ELF-1 (cell line): ENCODE measurements around the gene LRFN5.
"Not testable (repeated sequence)": the region's sequence is repeated elsewhere in the genome, so short reads cannot be mapped to it uniquely, and the experiment has no call there.

ENCODE experiments used
- DNase-seq: peaks from one replicate; pipeline ENCODE4 v3.0.0-alpha.2; 2016; ENCODE audit warnings: low read depth, low spot score

LRFN5 gene

GRCh38 chr14:41606532-41607303, at the start of gene LRFN5:
TSS of gene LRFN5 (plus strand) at chr14:41606876.
- DNase-seq, result peak; percentile 75

GRCh38 chr14:41558490-41558889, 48.2 kb upstream of the LRFN5 start:
- DNase-seq, result no peak

DNA sequence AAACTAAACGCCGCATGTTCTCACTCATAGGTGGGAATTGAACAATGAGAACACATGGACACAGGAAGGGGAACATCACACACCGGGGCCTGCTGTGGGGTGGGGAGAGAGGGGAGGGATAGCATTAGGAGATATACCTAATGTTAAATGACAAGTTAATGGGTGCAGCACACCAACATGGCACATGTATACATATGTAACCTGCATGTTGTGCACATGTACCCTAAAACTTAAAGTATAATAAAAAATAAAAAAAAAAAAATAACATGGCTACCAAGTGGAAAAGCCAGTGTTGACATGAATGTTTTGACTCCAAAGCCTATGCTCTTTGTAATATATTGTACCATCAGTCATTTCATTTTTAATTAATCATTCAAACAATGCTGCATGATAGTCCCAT, 39.8 kb upstream of the LRFN5 start:
- DNase-seq, result not testable (repeated sequence)

DNA sequence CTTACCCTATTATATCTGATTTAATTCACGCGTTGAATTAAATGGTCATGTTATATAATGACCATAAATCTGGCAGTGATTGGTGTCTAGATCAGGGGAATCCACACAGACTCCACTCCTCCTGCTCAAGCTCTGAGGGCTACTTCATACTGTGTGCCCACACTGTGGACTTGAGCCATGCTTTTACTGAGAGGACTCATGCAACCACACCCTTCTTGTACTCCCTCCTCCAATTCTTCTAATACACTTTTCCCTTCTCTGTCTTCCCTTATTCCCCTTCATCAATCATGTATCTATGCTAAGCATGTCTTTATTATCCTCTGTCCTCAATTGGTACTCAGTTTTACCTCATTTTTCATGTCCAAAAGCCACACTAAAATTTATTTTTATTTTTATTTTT, 37.7 kb upstream of the LRFN5 start:
- DNase-seq, result no peak

DNA sequence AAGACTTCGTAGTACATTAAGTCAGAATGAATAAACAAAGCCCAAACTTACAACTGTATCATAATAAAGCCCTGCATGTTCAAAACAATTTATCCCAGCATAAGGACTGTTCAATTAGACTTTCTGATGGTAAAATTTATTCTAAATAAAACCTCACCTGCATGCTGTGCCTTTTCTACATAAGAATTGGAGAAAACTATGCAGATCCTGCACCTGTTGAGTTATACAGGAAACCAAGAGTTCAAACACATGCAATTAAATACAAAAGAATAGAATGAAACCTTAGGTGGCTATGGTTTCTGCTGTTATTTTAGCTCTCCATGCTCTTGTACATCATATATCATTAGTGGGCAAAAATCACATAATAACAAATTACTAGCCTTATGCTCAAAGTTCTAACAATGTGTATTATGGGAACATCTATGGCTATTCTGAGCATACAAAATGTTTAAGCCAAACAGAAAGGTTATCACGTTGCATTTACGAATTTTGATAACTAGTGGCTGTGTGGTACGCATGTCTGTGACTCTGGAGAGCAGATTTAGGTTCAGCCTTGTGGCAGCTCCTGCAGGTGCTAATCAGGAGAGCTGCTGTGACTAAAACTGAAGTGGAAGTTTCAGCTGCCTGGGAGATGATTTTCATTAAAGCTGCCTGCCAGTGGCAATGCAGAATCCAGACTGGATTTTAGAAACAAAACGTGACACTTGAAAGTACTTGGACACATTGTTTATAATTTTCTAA, 36.1 kb upstream of the LRFN5 start:
- no peak for DNase-seq

- no peak for DNase-seq
Observed at GRCh38 chr14:41586237-41586636, 20.4 kb upstream of the LRFN5 start.

DNA sequence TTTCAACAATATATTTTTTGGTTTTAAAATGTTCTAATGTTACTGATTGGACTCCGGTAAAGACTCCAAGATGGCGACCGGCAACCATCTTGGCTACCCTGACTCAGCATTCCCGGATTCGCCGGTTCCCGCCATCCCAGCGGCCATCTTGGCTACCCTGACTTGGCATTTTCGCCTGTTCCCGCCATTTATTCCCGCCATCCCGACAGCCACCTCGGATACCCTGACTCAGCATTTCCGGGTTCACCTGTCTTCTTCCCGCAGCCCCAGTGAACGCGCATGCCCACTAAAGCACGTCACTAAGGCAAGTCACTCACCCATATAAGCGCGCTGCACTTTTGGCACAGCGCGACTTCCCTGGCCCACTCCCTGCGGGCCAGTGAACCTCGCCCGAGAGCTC, 9.0 kb upstream of the LRFN5 start:
- DNase-seq, result peak; percentile 98

DNA sequence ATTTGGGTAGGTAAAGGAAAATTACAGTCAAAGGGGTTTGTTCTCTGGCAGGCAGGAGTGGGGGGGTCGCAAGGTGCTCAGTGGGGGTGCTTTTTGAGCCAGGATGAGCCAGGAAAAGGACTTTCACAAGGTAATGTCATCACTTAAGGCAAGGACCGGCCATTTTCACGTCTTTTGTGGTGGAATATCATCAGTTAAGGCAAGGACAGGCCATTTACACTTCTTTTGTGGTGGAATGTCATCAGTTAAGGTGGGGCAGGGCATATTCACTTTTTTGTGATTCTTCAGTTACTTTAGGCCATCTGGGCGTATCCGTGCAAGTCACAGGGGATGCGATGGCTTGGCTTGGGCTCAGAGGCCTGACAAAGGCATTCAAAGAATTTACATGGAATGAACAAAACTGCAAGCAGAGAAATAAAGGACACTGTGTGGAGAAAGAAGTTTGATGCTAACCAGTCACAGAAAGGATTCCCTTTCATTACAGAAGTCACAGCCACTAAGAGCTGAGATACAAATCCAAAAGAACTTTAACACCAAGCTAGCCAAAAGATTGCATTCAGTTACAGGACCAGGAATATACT, 6.8 kb upstream of the LRFN5 start:
- peak; percentile 89 for DNase-seq

DNA sequence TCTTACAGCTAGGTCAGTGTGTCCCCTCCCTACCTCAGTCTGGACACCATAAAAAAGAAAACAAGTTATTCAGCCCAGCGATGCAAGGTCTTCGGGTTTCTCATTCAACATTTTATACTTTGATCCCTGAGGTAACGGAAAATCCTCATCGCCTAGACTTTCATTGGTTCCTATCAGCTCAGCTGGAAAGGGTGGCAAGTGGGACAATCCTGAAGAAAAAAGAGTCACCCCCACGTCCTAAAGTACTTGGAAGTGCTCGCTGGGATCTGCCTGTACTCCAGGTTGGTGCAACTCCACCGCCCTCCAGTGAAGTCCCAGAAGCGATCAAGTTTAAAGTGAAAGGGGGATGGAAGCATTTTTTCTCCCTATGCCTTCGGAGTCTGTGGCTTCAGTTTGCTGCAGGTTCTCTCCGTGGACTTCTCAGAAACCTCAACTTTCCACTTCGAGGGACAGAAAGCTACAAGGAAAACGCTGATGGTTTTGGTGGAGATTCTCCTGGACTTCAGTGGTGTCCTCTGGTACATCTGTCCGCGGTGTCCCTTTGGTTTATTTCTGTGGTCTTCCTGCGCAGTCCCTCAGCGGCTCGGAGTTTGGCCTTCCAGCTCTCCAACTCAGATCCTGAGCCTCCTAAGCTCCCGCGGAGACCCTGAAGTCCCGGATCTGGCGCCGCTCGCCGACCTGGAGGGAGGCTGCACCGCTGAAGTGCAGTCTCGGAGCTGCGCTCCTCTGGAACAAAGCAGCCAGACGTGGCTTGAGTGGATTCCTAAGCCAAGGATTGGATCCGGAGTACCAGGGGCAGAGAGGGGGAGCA, 1.8 kb upstream of the LRFN5 start:
- DNase-seq, result peak; percentile 92

DNA sequence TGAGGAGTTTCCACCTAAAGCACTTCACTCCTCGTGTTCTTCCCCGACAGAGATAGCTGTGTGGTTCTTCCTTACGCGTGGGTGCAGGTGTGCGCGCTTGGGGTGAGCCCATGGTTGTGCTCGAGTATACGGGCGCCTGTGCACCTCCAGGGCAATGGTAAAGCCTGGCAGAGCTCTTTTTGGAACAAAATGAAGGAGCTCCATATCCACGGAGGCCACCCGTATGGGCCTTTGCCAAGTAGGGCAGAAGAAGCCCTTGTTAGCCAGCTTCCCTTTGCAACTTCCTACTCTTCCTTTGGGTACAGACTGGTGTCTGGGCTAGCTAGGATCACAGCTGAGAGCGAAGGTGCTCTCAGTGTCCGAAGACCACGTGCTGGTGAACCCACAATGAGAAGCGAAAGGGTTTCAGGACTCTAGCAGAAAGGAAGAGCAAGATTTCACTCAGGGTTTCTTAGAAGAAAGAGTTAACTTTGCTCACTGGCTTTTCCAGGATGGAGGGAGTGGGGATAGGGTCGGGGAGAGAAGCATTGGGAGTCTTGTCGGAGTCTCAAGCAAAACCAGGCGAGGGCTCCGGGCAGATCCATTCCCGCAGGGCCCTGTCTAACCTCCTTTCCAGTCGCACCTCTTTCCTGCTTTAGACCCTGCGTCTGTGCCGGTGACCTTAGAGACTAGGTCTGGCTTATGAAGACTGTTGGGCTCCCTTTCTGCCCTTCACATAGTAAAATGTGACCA, 960 bp upstream of the LRFN5 start:
- peak; percentile 89 for DNase-seq

DNA sequence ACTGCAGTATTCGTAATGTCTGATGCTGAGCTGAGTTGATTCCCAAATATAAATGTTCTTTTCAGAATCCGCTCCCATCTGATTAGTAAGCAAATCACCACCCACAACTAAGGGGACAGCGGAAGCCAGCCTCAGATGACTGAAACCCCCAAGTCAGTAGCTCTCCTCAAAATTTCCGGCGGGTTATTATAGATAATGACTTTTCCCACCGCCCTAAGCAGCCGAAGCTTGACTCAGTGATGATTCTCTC, 469 bp upstream of the LRFN5 start:
- no peak for DNase-seq

DNA sequence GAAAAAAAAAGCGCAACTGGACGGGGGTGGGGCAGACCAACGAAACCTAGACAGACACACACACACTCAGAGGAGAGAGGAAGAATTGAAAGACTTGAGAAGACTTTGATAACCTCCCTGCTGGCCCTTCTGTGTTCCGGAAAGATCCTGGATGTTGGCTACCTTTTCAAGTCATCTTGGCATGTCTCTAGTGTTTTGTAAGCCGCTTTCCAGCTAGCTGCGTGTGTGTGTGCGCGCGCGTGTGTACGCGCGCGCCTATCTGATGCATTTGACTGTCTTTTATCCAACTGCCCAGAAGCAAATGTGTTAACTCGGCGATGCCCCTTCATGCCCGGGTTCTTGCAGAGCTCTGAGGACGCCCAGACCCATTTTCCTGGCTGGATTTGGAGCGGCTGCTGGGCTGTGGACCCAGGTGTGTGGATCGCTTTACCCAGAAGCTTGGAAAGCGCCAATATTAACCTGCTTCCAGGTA, 664 bp downstream of the LRFN5 start:
- DNase-seq, result peak; percentile 46

DNA sequence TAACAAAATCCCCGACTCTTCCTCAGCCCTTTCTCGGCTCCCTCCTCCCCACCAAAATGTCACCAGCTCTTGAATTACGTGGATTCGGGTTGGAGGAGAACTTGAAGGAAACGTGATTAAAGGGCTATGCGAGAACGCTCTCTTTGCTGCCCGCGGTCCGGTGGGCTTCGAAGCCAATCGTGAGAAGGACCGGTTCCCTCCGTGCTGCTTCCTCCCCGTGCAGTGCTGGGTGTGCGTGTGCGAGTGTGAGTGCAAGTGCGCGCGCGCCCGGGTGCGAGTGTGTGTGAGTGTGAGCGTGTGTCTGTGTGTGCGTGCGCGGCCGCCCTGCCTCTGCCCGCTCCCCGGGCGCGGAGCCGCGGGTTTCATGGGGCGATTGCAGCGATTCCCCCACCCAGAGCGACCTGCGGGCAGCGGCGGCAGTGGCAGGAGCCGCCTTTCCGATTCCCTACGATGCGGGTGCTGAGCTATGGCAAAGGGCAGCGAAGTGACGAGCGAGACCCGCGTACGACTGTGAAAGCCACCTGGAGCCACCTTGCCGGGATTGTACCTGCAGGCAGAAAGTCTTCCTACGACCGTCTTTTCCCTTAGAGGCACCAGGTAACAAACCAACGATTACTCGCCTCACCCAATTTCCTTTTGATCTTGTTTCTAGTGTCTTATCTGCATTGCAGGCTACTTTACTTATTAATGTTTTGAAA, 1.4 kb downstream of the LRFN5 start:
- peak; percentile 54 for DNase-seq

DNA sequence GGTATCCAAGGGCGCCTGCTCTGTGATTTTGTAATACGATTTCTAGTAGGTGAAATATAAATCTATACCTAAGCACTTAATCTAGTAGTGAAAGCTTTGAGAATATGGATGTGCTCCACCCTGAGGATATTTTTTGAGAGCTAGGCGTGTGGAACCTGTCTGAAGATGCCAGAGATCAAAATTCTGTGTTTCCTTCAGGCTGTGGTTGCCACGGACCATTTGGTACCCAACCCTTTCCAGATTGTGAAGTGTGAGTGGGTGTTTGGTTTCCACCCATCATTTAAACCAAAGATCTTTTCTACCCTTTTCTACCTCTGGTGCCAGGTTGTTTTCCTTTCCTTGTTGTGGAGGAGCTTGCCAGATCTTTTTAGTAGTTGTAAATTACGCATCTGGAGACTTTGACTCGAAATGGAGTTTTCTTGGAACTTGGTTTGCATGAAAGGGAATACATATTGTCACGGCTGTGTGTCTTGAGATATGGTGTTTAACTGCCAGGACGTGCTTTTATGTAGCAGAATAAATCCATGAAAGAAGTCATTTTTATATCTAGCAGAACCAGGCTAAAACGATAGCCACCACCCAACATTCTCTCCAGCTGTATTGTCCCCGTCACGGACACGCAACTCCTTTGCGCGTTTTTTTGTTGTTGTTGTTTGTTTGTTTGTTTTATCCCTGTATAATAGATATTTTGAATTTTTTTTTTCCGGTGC, 2.2 kb downstream of the LRFN5 start:
- no peak for DNase-seq

DNA sequence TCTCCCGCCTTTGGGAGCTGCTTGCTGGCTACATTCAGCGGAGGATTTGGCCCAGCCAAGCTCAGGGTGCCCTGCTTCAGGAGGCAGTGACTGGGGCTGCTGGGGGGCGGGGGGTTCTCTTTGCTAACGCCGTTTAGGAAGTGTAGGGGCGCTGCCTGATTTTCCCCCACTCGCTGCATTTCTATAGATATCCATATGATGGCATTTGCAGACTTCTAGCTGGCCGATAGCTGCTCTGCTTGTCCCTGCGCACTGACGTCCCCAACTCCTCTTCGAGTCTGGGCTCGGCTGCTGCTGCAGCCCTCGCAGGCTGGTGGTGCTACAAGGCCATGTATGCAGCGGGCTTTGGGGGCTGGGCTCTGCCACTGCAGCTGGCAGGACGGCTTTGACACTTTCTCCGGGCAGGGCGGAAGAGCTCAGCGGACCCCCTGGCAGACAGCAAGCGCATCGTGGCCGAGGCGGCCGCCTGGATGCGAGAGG, 3.1 kb downstream of the LRFN5 start:
- DNase-seq, result peak; percentile 88

- no peak for DNase-seq
Observed at GRCh38 chr14:41615011-41615595, 8.4 kb downstream of the LRFN5 start.

DNA sequence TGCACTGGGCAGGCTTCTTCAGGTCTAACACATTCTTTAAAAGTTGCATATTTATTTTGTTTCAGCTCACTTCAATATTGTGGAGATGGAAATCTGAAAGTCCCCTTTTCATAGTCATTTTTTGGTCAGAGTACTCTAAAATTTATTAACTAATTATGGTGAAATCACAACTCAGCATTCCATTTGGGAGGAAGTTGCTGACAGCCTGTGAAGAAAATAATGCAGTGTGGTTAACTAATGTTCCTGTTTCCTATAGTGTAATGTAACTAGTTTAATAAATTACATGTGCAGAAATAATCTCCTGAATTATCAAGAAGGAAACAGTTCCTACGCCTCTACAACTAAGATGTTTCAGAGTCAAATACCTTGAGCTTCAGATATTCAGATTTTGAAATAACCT, 17.1 kb downstream of the LRFN5 start:
- no peak for DNase-seq

DNA sequence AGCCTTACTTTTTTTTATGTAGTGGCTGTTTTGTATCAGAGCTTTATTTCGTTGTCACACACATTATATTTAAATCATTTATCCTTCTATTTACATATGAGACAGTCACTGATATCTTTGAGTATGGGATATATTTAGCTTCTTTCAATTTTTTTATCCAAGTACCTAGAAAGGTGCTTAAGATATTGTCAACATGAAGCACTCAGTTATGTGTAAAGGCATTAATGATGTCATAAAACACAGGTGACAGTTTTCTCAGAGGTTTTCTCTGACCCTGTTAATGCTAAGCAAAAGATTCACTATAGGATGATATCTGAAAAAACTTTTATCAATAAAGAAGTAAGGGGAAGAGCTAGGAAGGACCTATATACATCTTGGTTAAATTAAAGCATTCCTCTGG, 23.2 kb downstream of the LRFN5 start:
- DNase-seq, result no peak

DNA sequence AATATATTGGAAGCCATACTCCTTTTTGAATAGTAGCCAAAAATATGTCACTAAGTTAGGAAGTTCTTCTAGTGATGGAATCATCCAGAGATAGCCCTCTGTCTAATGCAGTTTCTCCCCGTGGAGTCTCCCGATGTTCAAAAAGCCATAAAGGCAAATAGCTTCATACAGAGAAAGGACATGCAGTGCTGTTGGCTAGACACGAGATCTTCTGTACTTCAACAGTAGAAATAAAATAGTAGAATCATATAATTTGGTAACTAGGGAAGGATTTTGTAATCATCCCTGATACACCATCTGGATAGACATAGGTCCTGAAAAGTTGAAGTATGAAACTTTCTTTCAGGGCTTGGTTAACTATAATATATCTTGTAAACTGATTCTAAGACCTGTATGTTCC, 27.6 kb downstream of the LRFN5 start:
- DNase-seq, result no peak
